Panc1 (cell line): ENCODE results near the gene EIF5A.

Experiments
- POLR2AphosphoS5 ChIP-seq: IDR thresholded peaks from 2 replicates; pipeline ENCODE4 v1.6.1; 2012; ENCODE audit warnings: mild to moderate bottlenecking, low read depth, low read length, moderate library complexity
- SIN3A ChIP-seq: IDR thresholded peaks from 2 replicates; pipeline ENCODE4 v1.6.1; 2012; ENCODE audit warnings: low read depth, mild to moderate bottlenecking, low read length, moderate library complexity, borderline replicate concordance; ENCODE audit not compliant: insufficient read depth
- TCF7L2 ChIP-seq: IDR thresholded peaks from 2 replicates; pipeline ENCODE4 v1.6.1; 2011; ENCODE audit warnings: mild to moderate bottlenecking, low read depth, low read length, inconsistent platforms
- TF ChIP-seq, protein P1 (sequence below): fragments of 450-650 bp; IDR thresholded peaks from 2 replicates; pipeline ENCODE4 v1.5.1; 2017; ENCODE audit warnings: mild to moderate bottlenecking
- TF ChIP-seq, protein P2 (sequence below), 2 experiments: IDR thresholded peaks; 2 replicates each; pipeline ENCODE4 v1.6.1; 2011 to 2012; ENCODE audit warnings: low read depth in 2 of 2, control low read depth in 1 of 2, low read length in 1 of 2, mild to moderate bottlenecking in 1 of 2, moderate library complexity in 1 of 2; ENCODE audit not compliant: insufficient read depth in 1 of 2

GRCh38 chr17:7352910-7353635 lies 45.6 kb downstream of the EIF5A start:
- TF ChIP-seq, protein P1, sequence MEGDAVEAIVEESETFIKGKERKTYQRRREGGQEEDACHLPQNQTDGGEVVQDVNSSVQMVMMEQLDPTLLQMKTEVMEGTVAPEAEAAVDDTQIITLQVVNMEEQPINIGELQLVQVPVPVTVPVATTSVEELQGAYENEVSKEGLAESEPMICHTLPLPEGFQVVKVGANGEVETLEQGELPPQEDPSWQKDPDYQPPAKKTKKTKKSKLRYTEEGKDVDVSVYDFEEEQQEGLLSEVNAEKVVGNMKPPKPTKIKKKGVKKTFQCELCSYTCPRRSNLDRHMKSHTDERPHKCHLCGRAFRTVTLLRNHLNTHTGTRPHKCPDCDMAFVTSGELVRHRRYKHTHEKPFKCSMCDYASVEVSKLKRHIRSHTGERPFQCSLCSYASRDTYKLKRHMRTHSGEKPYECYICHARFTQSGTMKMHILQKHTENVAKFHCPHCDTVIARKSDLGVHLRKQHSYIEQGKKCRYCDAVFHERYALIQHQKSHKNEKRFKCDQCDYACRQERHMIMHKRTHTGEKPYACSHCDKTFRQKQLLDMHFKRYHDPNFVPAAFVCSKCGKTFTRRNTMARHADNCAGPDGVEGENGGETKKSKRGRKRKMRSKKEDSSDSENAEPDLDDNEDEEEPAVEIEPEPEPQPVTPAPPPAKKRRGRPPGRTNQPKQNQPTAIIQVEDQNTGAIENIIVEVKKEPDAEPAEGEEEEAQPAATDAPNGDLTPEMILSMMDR, result no peak
- TF ChIP-seq POLR2AphosphoS5 (no peak), TCF7L2 (no peak), SIN3A (no peak)
- TF ChIP-seq, protein P2, sequence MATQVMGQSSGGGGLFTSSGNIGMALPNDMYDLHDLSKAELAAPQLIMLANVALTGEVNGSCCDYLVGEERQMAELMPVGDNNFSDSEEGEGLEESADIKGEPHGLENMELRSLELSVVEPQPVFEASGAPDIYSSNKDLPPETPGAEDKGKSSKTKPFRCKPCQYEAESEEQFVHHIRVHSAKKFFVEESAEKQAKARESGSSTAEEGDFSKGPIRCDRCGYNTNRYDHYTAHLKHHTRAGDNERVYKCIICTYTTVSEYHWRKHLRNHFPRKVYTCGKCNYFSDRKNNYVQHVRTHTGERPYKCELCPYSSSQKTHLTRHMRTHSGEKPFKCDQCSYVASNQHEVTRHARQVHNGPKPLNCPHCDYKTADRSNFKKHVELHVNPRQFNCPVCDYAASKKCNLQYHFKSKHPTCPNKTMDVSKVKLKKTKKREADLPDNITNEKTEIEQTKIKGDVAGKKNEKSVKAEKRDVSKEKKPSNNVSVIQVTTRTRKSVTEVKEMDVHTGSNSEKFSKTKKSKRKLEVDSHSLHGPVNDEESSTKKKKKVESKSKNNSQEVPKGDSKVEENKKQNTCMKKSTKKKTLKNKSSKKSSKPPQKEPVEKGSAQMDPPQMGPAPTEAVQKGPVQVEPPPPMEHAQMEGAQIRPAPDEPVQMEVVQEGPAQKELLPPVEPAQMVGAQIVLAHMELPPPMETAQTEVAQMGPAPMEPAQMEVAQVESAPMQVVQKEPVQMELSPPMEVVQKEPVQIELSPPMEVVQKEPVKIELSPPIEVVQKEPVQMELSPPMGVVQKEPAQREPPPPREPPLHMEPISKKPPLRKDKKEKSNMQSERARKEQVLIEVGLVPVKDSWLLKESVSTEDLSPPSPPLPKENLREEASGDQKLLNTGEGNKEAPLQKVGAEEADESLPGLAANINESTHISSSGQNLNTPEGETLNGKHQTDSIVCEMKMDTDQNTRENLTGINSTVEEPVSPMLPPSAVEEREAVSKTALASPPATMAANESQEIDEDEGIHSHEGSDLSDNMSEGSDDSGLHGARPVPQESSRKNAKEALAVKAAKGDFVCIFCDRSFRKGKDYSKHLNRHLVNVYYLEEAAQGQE (IDR thresholded peaks at IDR 0.05; ENCODE audit: insufficient read depth in 1 of 2, low read depth in 2 of 2, low read length in 1 of 2), result no peak
